ENCODE data around the gene ZFAND3. TPM values are rescaled to one million over a fixed set of nuclear protein-coding genes. Genes with fewer than 3 reads are reported as not detected.

ZFAND3 gene
- total and polyA plus RNA-seq, 10 of the 15 experiments (the other 5 are each of a cell fraction or from before 2014, with no cell fraction given), result 0.90 to 34.4 (median 16.3) TPM

GRCh38 chr6:38154731-38155130 lies 335.2 kb downstream of the ZFAND3 start (continued):
- TF ChIP-seq BHLHE40 (IDR thresholded peaks at IDR 0.05; ENCODE audit: borderline replicate concordance in 1 of 2, low read depth in 2 of 2, low read length in 1 of 2), result no peak

- ATAC-seq, result no peak
- no peaks in the 10 kb centered on the region for H3K9me3 ChIP-seq (replicated peaks; ENCODE audit: control insufficient read depth, insufficient read depth, low read length)
- no peak overlapping the region for H3K4me2 ChIP-seq (ENCODE audit: control insufficient read depth, insufficient read depth)
- FAIRE-seq, result no peak
- H4K20me1 ChIP-seq (ENCODE audit: control insufficient read depth, insufficient read depth), result no peaks in the 10 kb centered on the region
- no TSS peak for BruUV-seq (replicated peaks)
- H3K9ac ChIP-seq (ENCODE audit: control insufficient read depth, insufficient read depth, low read length), result no peak overlapping the region
- H3K27me3 ChIP-seq (replicated peaks in 1 of 2; ENCODE audit: control insufficient read depth in 2 of 2, insufficient read depth in 2 of 2, low read length in 1 of 2), result no peaks in the 10 kb centered on the region
- in situ Hi-C loops (cut with MboI) (no loop called here), intact Hi-C loops (cut with micrococcal nuclease; ENCODE audit: unreplicated experiment) (no loop called here)
- H2AFZ ChIP-seq (ENCODE audit: control insufficient read depth, low read depth, low read length), result no peak overlapping the region
- no peaks in the 10 kb centered on the region for H3K79me2 ChIP-seq (ENCODE audit: control insufficient read depth, insufficient read depth, low read length)
- no peak overlapping the region for H3K4me3 ChIP-seq
- no peak for DNase-seq (ENCODE audit: low read depth, low spot score)
- RAD21 ChIA-PET (ENCODE audit: unreplicated experiment), result no interaction called here
- SMC1A ChIA-PET (ENCODE audit: uncharacterized antibody, unreplicated experiment), result no interaction called here
- H3K36me3 ChIP-seq (ENCODE audit: control insufficient read depth in 2 of 2, insufficient read depth in 2 of 2, low read length in 1 of 2), result peaks cover 0 to 5% of the 10 kb centered on the region in 2 experiments; a peak in 3 of 4 replicates
- H3K27ac ChIP-seq (ENCODE audit: control insufficient read depth, insufficient read depth), result no peak overlapping the region
- TF ChIP-seq ZNF217 (IDR thresholded peaks at IDR 0.05) (no peak), NKRF (conservative IDR thresholded peaks at IDR 0.05) (no peak), ZZZ3 (IDR thresholded peaks at IDR 0.05; ENCODE audit: control insufficient read depth, insufficient read length, low read depth) (no peak), MXI1 (IDR thresholded peaks at IDR 0.05; ENCODE audit: low read depth, low read length) (no peak)
- CTCF ChIA-PET, result interaction anchor here (0.7 kb wide), 1 partner anchor 69 kb away, joined by 3 read pairs; no protein-coding TSS in a partner anchor
- WGBS (ENCODE audit: insufficient coverage, insufficient replicate concordance, low lambda C conversion rate, missing lambda C conversion rate), result 93% methylated on average over 9 of the region's 9 CpGs
- no peaks in the 10 kb centered on the region for H3K4me1 ChIP-seq (ENCODE audit: control insufficient read depth, insufficient read depth, low read length)
- POLR2A ChIA-PET, result no interaction called here
Observed at GRCh38 chr6:38155144-38155543, 335.6 kb downstream of the ZFAND3 start.
